GM19438 (cell line): ENCODE measurements around the gene EPHA10.
"Not testable (repeated sequence)": the region's sequence is repeated elsewhere in the genome, so short reads cannot be mapped to it uniquely, and the experiment has no call there.

Source experiments
- ATAC-seq: cut with Tn5 transposase; IDR thresholded peaks from one replicate; pipeline ENCODE4 v1.9.1; 2021; ENCODE audit warnings: low read depth; ENCODE audit not compliant: unreplicated experiment

Gene EPHA10

GRCh38 chr1:37776946-37777516, 12.1 kb upstream of the EPHA10 start:
- no peak for ATAC-seq

- not testable (repeated sequence) for ATAC-seq
Measured at GRCh38 chr1:37771440-37771839, 6.5 kb upstream of the EPHA10 start.

GRCh38 chr1:37767488-37767887, 2.6 kb upstream of the EPHA10 start:
- no peak for ATAC-seq

- no peak for ATAC-seq
Measured at GRCh38 chr1:37765916-37766664, 1.2 kb upstream of the EPHA10 start.

- no peak for ATAC-seq
Measured at GRCh38 chr1:37764414-37764825, 500 bp downstream of the EPHA10 start.

- no peak for ATAC-seq
Measured at GRCh38 chr1:37763791-37764413, 1.0 kb downstream of the EPHA10 start.

- no peak for ATAC-seq
Measured at GRCh38 chr1:37762516-37762915, 2.4 kb downstream of the EPHA10 start.

GRCh38 chr1:37761416-37762095, 3.4 kb downstream of the EPHA10 start:
- no peak for ATAC-seq

GRCh38 chr1:37759451-37759850, 5.5 kb downstream of the EPHA10 start:
- ATAC-seq: no peak

- ATAC-seq: no peak
Measured at GRCh38 chr1:37755951-37756560, 8.9 kb downstream of the EPHA10 start.

GRCh38 chr1:37755290-37755689, 9.6 kb downstream of the EPHA10 start:
- ATAC-seq: no peak

GRCh38 chr1:37753473-37754321, 11.2 kb downstream of the EPHA10 start:
- no peak for ATAC-seq

GRCh38 chr1:37752583-37753471, 12.1 kb downstream of the EPHA10 start:
- no peak for ATAC-seq

GRCh38 chr1:37752213-37752582, 12.7 kb downstream of the EPHA10 start:
- ATAC-seq: no peak

GRCh38 chr1:37748565-37748964, 16.4 kb downstream of the EPHA10 start:
- no peak for ATAC-seq

- ATAC-seq: no peak
Measured at GRCh38 chr1:37746806-37747205, 18.1 kb downstream of the EPHA10 start.

GRCh38 chr1:37741662-37742061, 23.3 kb downstream of the EPHA10 start:
- no peak for ATAC-seq

GRCh38 chr1:37741130-37741529, 23.8 kb downstream of the EPHA10 start:
- ATAC-seq: no peak

GRCh38 chr1:37739222-37739621, 25.7 kb downstream of the EPHA10 start:
- ATAC-seq: no peak
